NT2/D1 (cell line): ENCODE data around the gene WWP2.
A peak's percentile ranks its signal among the peaks of the same experiment; 100 is the strongest.

Source experiments
- DNase-seq: peaks from one replicate; pipeline ENCODE4 v3.0.0-alpha.2; 2011; ENCODE audit warnings: low read depth, low spot score
- H3K27me3 ChIP-seq: 2 replicates; pipeline ENCODE4 v1.6.0; 2011; ENCODE audit warnings: mild to moderate bottlenecking; ENCODE audit not compliant: insufficient read length, insufficient read depth
- H3K36me3 ChIP-seq: 2 replicates; pipeline ENCODE4 v1.6.1; 2011; ENCODE audit warnings: mild to moderate bottlenecking, low read length, mixed read lengths; ENCODE audit not compliant: insufficient read depth, insufficient read length
- H3K4me1 ChIP-seq: 2 replicates; pipeline ENCODE4 v1.5.1; 2011; ENCODE audit not compliant: insufficient read depth, insufficient read length
- H3K4me3 ChIP-seq: 2 replicates; pipeline ENCODE4 v1.5.1; 2011; ENCODE audit warnings: low read depth; ENCODE audit not compliant: insufficient read length
- H3K9ac ChIP-seq: 2 replicates; pipeline ENCODE4 v1.6.0; 2011; ENCODE audit warnings: low read depth; ENCODE audit not compliant: insufficient read length
- H3K9me3 ChIP-seq: 2 replicates; pipeline ENCODE4 v1.5.1; 2011; ENCODE audit warnings: mild to moderate bottlenecking, low read length; ENCODE audit not compliant: insufficient read depth
- SUZ12 ChIP-seq: IDR thresholded peaks from 2 replicates; pipeline ENCODE4 v1.6.1; 2011; ENCODE audit not compliant: insufficient read length, insufficient read depth; ENCODE audit errors: extremely low read depth
- YY1 ChIP-seq: IDR thresholded peaks from 2 replicates; pipeline ENCODE4 v1.6.1; 2011; ENCODE audit not compliant: insufficient read length, insufficient read depth
- ZNF274 ChIP-seq: IDR thresholded peaks from 2 replicates; pipeline ENCODE4 v1.6.1; 2011; ENCODE audit warnings: mild to moderate bottlenecking, low read depth, low read length

WWP2 gene

GRCh38 chr16:69928856-69929400, 166.8 kb downstream of the WWP2 start:
- H3K9ac ChIP-seq, result no peak overlapping the region
- TF ChIP-seq SUZ12 (no peak), YY1 (no peak), ZNF274 (no peak)
- H3K4me1 ChIP-seq, result peaks cover 16% of the 10 kb centered on the region
- no peaks in the 10 kb centered on the region for H3K9me3 ChIP-seq
- DNase-seq, result no peak
- H3K36me3 ChIP-seq, result peaks cover 41% of the 10 kb centered on the region
- no peaks in the 10 kb centered on the region for H3K27me3 ChIP-seq
- H3K4me3 ChIP-seq, result no peak overlapping the region

- Histone ChIP-seq H3K9ac (no peak overlapping the region), H3K27me3 (no peaks in the 10 kb centered on the region), H3K4me3 (no peak overlapping the region), H3K9me3 (no peaks in the 10 kb centered on the region), H3K4me1 (peaks cover 16% of the 10 kb centered on the region), H3K36me3 (peaks cover 44% of the 10 kb centered on the region)
- DNase-seq, result no peak
- TF ChIP-seq SUZ12 (no peak), ZNF274 (no peak), YY1 (no peak)
These were observed 167.3 kb downstream of the WWP2 start for GRCh38 chr16:69929480-69929879.

- Histone ChIP-seq H3K36me3 (peaks cover 52% of the 10 kb centered on the region), H3K9ac (no peak overlapping the region), H3K9me3 (no peaks in the 10 kb centered on the region), H3K4me3 (no peak overlapping the region), H3K4me1 (peaks cover 14% of the 10 kb centered on the region), H3K27me3 (no peaks in the 10 kb centered on the region)
- DNase-seq, result peak; percentile 50
- TF ChIP-seq YY1 (no peak), ZNF274 (no peak), SUZ12 (no peak)
These were observed 168.1 kb downstream of the WWP2 start for GRCh38 chr16:69930117-69930776.

- Histone ChIP-seq H3K36me3 (peaks cover 62% of the 10 kb centered on the region), H3K9me3 (no peaks in the 10 kb centered on the region), H3K9ac (no peak overlapping the region), H3K27me3 (no peaks in the 10 kb centered on the region), H3K4me1 (peaks cover 13% of the 10 kb centered on the region), H3K4me3 (no peak overlapping the region)
- no peak for DNase-seq
- no peak for TF ChIP-seq ZNF274
- TF ChIP-seq YY1, result no peak
- TF ChIP-seq SUZ12, result no peak
These were observed 169.5 kb downstream of the WWP2 start for GRCh38 chr16:69931631-69932030.

GRCh38 chr16:69932228-69932627, 170.1 kb downstream of the WWP2 start:
- Histone ChIP-seq H3K4me3 (no peak overlapping the region), H3K4me1 (peaks cover 10% of the 10 kb centered on the region), H3K36me3 (peaks cover 68% of the 10 kb centered on the region), H3K27me3 (no peaks in the 10 kb centered on the region), H3K9ac (no peak overlapping the region), H3K9me3 (no peaks in the 10 kb centered on the region)
- DNase-seq, result no peak
- TF ChIP-seq ZNF274 (no peak), YY1 (no peak), SUZ12 (no peak)

GRCh38 chr16:69932691-69933392, 170.7 kb downstream of the WWP2 start:
- H3K4me3 ChIP-seq, result no peak overlapping the region
- peaks cover 74% of the 10 kb centered on the region for H3K36me3 ChIP-seq
- TF ChIP-seq SUZ12, result no peak
- no peak for TF ChIP-seq YY1
- TF ChIP-seq ZNF274, result no peak
- no peaks in the 10 kb centered on the region for H3K9me3 ChIP-seq
- no peaks in the 10 kb centered on the region for H3K27me3 ChIP-seq
- H3K9ac ChIP-seq, result no peak overlapping the region
- peaks cover 6% of the 10 kb centered on the region for H3K4me1 ChIP-seq
- DNase-seq, result no peak

GRCh38 chr16:69934044-69934443, 171.9 kb downstream of the WWP2 start:
- TF ChIP-seq YY1 (no peak), ZNF274 (no peak), SUZ12 (no peak)
- Histone ChIP-seq H3K9ac (no peak overlapping the region), H3K9me3 (no peaks in the 10 kb centered on the region), H3K27me3 (no peaks in the 10 kb centered on the region), H3K4me3 (no peak overlapping the region), H3K4me1 (no peaks in the 10 kb centered on the region), H3K36me3 (peaks cover 86% of the 10 kb centered on the region)
- DNase-seq, result no peak
